Head of caudate nucleus (tissue), 42 donors: ENCODE results near the gene ZNF451.

Experiments
- DNase-seq, 42 donors: peaks; one replicate each; pipeline versions ENCODE4 v3.0.0 to v3.0.0-alpha.2; 2020 to 2021; ENCODE audit warnings: mixed read lengths in 7 of 42
- intact Hi-C: fragments of 100-400 bp; cut with DNase I; formaldehyde crosslinking; loops from one replicate; pipeline ENCODE4 v1.15.0; 2022

Gene ZNF451

DNA sequence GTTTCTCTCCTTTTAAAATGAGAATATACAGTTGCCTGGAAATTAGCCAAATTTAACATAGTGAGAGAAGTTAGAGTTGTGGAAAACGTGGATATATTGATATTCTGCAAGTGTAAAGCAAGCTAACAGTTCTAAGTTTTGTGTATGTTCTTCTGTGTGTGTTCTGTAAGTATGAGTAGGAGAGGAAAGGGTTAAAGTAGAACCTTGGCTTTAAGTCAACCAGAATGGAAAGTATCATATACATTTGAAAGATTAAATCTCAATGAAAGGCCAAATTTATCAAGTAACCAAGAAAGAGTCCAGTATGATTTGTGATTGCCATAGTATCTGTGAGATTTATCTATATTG lies 52.2 kb downstream of the ZNF451 start:
- intact Hi-C loops: no loop called here
- DNase-seq: no peak

DNA sequence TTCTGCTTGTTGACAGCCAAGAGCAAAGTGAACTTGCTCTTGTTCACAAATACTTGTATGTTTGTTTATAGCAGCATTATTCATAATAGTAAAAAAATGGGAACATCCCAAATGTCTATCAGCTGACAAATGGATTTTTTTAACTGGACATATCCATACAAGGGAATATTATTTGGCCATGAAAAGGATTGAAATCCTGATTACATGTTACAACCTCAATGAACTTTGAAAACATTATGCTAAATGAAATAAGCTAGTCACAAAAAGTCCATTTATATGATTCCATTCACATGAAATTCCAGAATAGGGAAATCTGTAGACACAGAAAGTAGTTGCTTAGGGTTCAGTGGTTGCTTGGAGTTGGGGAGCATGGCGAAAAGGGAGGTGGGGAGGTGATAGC lies 53.7 kb downstream of the ZNF451 start:
- no peak for DNase-seq
- intact Hi-C loops: no loop called here

DNA sequence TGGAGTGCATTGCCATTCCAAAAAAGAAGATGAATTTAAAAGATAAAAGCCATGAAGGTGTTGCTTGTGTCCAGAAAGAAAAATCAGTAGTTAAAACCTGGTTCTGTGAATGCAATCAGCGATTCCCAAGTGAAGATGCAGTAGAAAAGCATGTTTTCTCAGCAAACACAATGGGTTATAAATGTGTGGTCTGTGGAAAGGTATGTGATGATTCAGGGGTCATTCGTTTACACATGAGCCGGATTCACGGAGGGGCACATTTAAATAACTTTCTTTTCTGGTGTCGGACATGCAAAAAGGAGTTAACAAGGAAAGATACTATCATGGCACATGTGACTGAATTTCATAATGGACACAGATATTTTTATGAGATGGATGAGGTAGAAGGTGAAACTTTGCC lies 57.4 kb downstream of the ZNF451 start:
- intact Hi-C loops: no loop called here
- no peak for DNase-seq

DNA sequence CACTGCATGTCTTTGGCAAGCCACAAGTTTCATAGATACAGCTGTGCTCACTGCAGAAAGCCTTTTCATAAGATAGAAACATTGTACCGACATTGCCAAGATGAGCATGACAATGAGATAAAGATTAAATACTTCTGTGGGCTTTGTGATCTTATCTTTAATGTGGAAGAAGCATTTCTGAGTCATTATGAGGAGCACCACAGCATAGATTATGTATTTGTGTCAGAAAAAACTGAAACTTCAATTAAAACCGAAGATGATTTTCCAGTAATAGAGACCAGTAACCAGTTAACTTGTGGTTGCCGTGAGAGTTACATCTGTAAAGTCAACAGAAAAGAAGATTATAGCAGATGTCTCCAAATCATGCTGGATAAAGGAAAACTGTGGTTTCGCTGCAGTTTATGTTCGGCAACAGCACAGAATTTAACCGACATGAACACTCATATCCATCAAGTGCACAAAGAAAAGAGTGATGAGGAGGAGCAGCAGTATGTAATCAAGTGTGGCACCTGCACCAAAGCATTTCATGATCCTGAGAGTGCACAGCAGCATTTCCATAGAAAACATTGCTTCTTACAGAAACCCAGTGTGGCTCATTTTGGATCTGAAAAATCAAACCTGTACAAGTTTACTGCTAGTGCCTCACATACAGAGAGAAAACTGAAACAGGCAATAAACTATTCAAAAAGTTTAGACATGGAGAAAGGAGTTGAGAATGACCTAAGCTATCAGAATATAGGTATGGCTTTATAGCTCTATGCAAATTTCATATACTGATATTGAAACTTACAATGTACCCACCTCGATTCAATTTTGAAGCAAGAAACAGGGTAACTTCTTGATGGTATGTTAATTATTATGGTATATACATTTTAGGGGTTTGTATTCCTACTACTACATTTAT lies 58.2 kb downstream of the ZNF451 start:
- intact Hi-C loops: no loop called here
- DNase-seq: no peak

DNA sequence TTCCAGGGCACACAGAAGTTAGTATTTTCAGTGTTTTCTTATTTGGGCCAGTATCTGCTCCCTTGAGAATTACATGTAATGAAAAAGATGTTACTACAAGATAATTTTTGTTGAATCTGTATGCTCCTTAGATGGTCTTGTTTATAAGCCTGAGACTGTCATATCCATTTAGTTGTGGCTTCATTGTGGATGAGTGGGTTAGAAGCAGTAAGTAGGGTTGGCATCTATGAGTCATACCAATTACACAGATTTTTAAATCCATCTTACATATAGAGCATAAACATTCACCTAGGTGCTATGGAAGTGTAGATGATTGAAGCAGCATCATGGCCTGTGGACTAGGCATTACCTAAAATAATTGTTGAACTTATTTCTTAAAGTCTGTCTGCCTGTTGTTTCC lies 68.7 kb downstream of the ZNF451 start:
- intact Hi-C loops: no loop called here
- DNase-seq: no peak

DNA sequence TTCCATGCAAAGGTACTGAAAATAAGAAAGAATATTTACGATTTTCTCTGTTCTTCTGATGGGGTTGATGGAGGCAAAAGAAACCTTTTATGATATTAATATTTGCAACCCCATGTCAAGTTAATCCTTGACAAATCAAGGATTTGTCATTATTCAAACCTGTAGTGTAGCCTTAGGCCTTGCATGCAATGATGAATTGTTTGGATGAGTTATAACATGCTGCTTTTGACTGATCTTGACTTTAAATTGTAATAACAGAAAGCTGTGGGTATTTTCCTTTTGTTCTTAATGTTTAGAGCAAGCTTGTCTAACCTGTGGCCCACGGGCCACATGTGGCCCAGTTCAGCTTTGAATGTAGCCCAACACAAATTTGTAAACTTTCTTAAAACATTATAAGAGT lies 69.1 kb downstream of the ZNF451 start:
- DNase-seq: no peak
- intact Hi-C loops: no loop called here

DNA sequence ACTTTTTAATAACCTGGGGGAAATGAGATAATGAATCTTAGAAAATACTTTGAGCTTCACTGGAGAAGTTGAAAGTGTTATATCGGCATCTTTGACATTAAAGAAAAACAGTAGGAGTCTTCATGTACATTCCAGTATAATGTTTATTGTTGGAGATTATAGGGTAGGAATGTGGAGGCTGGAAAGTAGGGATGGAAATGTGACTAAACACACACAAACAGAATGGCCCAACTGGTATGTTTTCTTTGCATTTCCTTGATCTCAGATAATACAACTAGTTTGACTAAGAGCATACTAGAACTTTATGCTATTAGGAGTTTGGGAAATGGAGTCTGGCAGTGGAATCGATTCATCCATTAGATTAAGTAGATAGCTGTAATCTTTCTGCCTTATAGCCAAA lies 72.0 kb downstream of the ZNF451 start:
- intact Hi-C loops: no loop called here
- no peak for DNase-seq

DNA sequence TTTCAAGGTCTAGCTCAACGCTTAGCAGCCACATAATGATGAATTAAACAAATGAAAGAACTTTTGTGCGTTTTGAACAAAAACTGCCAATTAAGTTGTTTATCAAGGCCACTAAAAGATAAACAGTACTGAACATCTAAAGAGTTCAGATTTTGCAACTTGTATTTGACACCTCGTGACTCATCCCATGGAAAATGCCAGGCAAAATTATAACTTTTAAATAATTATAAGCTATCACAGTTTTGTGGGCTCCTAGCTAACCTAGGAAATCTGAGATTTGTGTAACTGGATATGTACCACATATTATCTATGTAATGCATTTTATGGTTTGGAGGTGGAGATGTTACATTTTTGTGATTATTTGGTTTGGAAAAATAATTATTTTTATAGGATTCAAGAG lies 72.5 kb downstream of the ZNF451 start:
- DNase-seq: no peak
- intact Hi-C loops: no loop called here

DNA sequence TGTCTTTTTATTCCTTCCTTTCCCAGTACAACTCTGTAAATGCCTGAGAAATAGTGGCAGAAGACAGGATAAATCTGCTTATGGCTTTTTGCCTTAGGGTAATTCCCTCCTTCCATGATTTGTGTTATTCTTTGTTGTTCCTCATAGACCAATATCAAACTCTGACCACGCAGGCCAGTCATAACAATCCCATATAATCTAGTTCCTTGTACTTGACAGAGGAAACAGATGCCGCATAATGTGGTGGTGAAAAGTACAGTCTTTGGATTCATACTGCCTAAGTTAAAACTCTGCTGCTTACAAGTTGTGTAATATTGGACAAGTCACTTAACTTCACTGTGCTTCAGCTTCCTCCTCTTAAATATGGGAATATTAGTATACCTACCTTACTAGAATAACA lies 74.0 kb downstream of the ZNF451 start:
- no peak for DNase-seq
- intact Hi-C loops: no loop called here

DNA sequence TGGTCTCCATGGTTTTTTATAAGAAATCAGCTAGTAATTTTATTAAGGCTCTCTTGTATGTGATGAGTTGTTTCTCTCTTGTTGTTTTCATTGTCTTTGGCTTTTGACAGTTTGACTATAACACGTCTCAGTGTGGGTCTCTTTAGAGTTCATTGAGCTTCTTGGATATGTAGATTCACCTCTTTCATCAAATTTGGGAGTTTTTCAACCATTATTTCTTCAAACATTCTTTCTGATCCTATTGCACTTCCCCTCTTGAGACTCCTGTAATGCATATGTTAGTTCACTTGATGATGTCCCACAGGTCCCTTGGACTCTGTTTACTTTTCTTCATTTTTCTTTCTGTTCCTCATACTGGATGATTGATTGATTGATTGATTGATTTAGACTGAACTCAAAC lies 75.1 kb downstream of the ZNF451 start:
- intact Hi-C loops: no loop called here

DNA sequence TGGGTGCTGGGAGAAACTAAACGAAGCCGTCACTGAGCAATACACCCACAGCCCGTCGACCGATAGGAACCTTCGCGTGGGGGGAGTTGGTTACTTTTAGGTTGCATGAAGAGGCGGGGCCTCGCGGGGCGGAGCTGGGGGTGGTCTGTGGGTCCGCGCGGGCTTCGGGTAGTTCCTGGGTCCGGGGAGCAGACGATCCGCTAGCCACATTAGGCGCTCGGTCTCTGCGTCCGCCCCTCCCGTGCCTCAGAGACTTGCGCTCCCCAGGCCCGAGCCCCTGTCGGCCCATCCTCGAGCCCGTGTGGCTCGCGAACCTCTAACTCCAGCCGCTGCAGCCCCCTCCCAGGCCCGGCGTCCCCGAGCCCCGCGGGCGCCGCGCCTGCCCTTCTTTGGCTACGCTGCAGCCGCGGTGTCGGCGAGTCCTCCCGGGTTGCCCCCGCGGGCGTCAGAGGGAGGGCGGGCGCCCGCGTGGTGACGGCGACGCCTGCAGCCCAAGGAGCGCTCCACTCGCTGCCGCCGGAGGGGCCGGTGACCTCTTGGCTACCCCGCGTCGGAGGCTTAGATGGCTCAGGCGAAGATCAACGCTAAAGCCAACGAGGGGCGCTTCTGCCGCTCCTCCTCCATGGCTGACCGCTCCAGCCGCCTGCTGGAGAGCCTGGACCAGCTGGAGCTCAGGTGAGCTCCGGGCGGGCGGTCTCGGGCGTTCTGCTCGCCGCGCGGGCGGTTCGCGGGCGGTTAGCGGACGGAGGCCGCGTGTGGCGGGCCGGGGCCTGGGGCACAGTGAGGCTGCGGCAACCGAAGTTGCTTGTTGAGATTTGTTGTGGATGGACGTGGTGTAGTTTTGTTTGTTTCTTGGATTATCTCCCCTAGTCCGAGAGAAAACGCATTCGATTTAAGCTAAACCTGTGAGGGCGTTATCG lies 82.4 kb downstream of the ZNF451 start, which contains the start of gene BAG2:
Gene BAG2, plus strand, starts transcription at position 191 of the 920 bp plus-strand sequence. Its CDS starts 372 bp downstream, at position 563.
- peak; percentile 67 to 92 (median 80) for DNase-seq
- intact Hi-C loops: loop anchor here (5.0 to 10.0 kb wide), 3 partner anchors 50 to 142 kb away; partner anchors contain the start of genes KIAA1586, PRIM2 and RAB23

More for the DNA sequence above, 75.1 kb downstream of the ZNF451 start:
- DNase-seq: no peak

DNA sequence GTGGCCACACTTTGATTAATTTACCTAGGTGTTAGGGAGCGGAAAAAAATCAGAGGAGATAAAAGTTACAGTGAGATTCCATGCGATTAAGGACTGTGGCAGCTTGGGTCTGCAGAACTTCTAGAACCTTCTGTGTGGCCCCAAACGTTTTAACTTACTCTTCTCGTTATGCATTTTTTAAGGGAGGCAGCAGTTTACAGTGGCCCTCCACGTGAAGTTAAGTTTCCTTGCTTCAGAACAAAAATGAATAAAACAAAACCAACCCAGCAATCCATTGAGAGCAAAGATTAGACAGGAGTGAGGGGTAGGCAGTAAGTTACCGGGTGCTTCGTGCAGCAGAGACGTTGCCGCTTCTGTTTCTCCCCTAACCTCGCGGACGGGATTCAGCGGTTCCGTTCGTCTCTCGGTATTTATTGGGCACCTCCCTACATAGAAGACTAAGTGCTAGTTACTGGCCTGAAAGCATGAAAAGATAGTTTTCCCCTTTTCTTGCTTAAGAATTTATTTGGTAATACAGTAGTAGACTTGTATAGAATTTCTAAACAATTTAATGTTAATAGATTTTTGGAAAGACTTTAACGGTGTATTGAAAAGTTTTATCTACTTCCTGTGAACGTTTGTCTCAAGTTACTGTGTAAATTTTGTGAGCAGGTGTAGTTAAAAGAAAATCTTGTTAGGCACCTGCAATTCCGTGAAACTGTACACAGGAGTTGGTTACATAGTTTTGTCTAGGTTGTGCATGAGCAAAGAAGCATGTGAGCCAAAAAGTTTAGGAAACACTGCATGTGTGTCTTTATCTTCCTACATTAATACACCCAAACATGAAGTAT lies 83.3 kb downstream of the ZNF451 start:
- intact Hi-C loops: loop anchor here (5.0 to 10.0 kb wide), 3 partner anchors 49 to 142 kb away; partner anchors contain the start of genes KIAA1586, PRIM2 and RAB23
- DNase-seq: peak in 25 of 42 donors; percentile 5 to 51 (median 23)

DNA sequence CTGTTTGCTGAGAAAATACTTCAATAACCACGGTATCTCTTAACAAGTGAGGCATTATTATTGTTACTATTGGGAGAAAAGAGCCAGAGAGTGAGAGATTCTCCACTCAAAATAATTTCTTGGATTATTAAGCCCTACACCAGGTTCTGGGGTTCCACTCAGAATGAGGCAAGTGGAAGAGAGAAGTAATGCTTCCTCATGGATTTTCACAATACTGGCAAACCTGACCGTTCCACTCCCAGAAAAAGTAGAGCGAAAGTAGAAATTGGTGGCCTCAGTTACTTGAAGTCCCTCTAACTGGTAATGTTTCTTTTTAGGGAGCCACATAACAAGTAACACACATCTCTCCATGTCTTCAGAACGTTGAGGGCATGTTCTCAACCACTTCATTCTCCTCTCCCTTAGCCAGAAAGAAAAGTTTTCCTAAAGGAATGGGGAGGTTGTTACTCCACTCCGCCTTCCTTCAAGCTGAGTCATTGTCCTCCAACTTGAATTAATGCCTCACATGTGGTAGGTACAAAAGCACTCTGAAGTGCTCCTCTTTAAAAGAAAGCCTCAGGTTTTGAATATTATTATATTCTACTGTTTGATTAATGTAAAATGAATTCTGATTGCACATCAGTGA lies 84.0 kb downstream of the ZNF451 start:
- DNase-seq: no peak

DNA sequence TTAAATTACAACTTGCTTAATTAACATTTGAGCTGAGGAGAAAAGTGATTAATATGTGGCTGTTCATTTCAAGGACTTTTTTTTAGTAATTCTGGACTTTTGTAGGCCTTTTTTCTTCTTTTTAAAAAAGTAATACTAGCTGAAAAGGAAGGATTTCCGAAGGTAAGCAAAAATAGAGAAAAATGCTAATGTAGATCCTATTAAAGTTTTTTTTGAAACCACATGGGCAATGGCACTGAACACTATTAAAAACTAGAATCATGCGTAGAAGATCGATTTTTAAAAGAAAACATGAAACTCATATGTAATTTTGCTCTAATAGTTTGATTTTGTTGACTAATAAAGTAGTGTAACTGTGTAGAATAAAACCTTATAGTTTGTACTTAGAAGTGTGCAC lies 84.5 kb downstream of the ZNF451 start:
- intact Hi-C loops: loop anchor here (5.0 to 10.0 kb wide), 3 partner anchors 48 to 140 kb away; partner anchors contain the start of genes KIAA1586, PRIM2 and RAB23
- no peak for DNase-seq

More for the DNA sequence above, 84.0 kb downstream of the ZNF451 start:
- intact Hi-C loops: loop anchor here (5.0 to 10.0 kb wide), 3 partner anchors 48 to 141 kb away; partner anchors contain the start of genes KIAA1586, PRIM2 and RAB23

DNA sequence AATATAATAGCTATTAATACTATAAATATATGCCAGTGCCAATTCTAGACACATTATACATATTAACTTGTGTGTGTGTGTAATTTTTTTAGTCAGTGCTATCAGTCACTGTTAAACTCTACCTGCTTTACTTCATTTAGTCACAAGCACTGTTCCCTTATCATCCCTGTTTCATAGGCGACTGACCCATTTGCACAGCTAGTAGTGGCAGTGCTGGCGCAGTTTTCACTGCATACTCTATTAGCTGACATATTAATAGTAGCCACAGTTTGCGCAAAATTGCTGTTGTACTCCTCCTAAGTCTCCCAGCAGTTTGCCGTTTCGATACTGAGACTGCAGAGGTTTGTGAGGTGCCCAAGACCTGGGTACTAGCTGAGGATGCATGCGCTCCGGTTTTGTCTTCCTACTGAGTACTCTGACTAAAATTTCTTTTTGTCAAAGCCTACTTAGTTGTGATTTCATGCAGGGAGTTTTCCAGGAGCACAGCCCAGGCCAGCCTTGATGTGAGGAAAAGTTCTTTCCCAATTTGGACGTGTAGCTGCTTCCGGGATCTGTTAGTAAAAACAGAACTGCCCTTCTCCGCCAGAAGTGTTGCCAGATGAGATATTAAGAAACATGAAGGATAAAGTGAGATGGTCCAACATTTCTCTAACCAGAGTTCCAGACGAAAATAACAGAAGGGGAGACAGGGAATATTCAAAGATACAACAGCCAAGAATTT lies 87.7 kb downstream of the ZNF451 start:
- intact Hi-C loops: loop anchor here (10.0 kb wide), 1 partner anchor 137 kb away; the partner anchor contains the start of gene PRIM2
- no peak for DNase-seq

DNA sequence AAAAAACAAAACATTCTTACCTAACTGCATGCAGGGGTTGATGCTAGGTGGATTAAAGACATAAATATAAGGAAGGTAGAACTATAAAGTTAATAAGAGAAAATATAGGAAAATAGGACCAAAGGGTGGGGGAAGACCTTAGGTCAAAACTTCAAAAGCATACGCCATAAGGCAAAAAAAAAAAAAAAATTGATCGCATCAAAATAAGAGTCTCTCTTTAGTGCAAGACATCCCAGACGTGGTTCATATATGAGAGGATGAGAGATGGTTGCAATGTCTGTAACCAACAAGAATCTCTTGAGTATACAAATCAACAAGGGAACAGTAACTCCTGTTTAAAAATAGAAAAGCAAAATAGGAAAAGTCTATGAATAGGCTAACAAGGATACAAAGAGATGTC lies 90.6 kb downstream of the ZNF451 start:
- DNase-seq: no peak
- intact Hi-C loops: no loop called here

DNA sequence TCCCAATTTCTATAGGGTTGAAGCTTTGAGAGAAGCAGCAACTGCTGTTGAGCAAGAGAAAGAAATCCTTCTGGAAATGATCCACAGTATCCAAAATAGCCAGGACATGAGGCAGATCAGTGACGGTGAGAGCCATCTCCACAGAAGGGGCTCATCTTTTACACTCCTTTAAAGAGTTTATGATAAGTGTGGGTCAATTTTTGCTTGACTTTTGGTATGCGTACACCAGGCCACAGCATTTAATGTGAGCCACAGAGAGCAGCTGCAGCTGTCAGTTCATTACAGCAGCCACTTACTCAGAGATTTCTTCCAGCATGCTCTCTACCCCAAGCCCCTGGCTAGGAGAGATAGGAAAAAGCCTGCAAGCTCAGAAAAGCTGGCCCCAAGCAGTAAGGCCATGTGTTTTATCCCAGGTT lies 92.0 kb downstream of the ZNF451 start:
- DNase-seq: no peak
- intact Hi-C loops: no loop called here

DNA sequence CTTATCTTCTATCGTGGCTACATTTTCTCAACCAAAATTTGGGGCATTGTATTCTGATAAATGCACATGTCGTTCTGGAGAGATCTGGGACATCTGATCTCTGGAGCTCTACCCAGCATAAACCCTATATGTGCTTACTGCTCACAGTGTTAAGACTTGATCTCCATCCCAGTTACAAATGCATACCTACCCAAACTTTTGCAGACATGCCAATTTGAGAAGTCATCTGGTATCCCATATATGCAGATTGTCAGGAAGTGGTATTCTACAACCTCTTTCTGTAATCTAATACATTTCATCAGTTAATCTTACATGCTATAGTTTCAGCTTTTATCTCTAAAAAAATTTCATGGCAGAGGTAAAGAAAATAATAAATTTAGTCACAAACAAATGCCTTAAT lies 93.3 kb downstream of the ZNF451 start:
- intact Hi-C loops: no loop called here
- no peak for DNase-seq
